NCI-H1417 (cell line): ENCODE measurements around the gene CASP6.

ENCODE experiments used
- DNase-seq, 3 experiments: peaks; one replicate each; lab custom pipeline; 2025; lab: John Stamatoyannopoulos, UW

CASP6 gene

DNA sequence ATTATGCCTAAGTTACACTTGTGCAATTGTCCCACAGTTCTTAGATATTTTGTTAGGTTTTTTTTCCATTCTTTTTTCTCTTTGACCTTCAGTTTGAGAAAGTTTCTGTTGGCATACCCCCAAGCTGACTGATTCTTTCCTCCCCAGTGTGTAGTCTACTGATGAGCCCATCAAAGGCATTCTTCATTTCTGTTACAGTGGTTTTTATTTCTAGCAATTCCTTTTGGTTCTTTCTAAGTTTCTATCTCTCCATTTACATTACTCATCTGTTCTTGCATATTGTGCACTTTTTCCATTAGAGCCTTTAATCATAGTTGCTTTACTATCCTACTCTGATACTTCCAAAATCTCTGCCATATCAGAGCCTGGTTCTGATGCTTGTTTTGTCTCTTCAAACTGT lies 31.9 kb downstream of the CASP6 start:
- no peak for DNase-seq

DNA sequence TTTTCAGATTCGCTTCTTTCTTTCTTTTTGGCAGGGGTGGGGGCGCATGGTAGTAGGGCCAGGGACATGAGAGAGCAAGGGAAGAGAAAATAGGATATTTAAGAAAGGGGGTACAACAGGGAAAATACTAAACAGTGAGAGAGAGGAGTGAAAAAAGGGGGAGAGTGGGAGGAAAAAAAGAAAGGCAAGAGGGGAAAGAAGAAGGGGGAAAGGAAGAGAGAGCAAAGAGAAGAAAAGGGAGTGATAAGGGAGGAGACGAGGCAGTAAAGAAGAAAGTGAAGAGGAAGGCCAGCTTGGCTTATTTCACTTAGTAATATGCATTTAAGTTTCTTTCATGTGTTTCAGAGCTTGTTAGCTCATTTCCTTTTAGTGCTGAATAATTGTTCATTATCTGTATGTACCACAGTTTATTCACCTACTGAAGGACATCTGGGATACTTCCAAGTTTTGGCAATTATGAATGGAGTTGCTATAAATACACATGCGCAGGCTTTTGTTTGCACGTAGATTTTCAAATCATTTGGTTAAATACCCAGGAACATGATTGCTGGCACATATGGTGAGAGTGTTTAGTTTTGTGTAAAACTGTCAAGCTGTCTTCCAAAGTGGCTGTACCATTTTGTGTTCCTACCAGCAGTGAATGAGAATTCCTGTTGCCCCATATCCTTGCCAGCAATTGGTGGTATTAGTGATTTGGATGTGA lies 37.3 kb downstream of the CASP6 start:
- peak in 2 of 3 experiments; percentile 4 to 57 for DNase-seq

DNA sequence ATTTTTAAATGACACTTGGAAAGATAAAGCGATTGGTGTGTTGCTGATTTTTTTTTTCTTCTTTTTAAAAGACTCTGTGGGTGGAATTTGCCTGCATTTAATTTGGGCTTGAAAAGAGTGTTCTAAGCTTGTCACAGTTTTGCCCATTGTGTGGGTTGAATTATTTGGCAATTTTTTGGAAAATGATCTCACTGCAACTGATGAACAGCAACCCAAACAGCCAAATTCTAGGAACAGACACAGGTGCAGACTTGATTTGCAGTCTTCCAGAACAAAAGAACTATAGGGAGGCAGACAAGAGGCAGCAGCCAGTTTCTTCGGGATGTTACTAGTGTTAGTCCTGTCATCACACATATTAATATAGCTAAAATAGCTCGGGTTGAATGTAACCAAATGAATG lies 40.5 kb downstream of the CASP6 start:
- no peak for DNase-seq

DNA sequence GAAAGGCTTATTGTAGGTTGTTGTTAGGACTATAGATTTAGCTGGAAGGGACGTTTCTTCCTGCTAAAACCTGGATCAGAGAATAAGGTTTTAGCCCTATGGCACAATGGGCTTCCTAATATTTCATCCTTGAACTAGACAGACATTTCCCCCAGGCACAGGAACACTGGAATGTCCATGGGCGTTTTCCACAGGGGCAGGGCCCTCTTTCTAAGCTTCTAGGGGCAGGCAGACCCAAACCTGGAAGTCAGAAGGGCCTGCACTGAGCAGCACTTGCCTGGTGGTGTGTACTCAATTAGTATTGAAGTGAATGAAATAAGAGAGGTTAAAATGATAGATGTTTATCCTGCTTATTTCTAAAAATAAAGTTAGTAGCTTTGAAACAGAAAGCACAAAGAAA lies 41.1 kb downstream of the CASP6 start:
- DNase-seq, result no peak

DNA sequence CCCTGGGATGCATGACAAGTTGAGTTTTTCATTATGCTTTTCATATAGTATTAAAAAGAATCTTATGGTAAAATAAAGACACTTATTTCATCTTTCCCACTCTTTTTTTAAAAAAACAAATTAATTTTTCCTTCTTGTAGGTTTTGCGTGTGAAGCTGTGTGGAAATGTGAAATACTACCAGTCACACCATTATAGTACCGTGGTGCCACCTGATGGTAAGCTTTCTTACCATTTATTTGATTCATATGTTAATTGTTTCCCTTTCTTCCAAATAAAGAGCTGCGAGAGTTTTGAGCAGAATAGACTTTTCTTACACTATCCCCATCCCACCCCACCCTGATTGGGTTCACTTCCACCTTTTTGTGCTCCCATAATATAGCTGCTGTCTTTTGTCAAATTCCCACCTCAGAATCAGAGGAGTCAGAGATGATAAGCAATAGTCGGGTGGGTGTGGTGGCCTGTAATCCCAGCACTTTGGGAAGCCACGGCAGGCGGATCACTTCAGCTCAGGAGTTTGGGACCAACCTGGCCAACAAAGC lies 44.3 kb downstream of the CASP6 start:
- peak in 1 of 3 experiments; percentile 24 for DNase-seq

DNA sequence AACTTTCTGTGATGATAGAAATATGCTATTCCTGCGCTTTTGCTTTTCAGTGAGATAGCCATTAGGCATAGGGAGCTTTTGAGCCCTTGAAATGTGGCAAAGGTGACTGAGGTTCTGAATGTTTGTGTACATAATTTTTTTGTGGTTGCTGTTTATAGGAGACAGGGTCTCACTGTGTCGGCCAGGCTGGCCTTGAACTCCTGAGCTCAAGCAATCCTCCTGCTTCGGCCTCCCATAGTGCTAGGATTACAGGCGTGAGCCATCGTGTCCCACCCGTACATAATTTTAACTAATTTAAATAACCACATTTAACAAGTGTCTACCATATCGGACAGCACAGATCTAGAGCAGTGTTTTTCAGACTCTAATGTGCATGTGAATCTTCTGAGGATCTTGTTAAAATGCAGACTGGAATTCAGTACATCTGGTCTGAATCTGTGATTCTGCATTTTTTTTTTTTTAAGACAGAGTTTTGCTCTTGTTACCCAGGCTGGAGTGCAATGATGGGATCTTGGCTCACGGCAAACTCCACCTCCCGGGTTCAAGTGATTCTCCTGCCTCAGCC lies 45.3 kb downstream of the CASP6 start:
- DNase-seq, result no peak

DNA sequence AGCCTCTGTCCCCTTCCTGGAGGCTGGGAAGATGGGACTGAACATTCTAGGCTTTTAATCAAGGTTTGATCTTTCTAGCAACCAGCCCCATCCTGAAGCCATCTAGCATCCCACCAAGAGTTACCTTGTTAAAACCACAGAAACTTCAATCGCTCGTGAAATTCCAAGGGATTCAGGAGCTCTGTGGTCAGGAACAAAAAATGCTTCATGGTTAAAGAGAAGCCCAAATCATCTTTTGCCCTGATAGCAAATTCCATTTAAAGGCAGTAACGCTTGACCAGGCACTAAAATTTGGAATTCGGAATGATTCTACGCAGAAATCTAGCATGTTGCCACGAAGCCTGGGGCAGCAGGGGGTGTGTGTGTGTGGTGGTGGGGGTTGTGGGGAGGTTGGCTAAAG lies 47.8 kb downstream of the CASP6 start:
- DNase-seq, result no peak

DNA sequence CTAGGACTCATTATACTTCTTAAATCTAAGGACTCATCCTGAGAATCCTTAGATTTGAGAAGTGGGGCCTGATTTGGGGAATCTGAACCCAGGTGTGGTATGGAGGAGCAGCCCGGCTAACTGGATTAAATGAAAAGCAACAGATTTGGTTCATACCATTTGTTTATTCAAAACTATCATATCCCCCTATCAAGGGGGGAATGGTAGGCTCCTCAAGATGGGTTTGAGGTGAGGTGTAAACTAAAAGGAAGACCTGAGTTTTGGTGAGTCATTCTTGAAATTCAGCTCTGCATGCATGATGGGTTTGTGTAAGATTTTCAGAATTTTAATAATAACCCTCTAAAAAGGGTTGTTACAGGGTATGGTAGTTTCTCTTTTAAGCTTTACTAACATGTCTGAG lies 53.4 kb downstream of the CASP6 start:
- DNase-seq, result no peak

DNA sequence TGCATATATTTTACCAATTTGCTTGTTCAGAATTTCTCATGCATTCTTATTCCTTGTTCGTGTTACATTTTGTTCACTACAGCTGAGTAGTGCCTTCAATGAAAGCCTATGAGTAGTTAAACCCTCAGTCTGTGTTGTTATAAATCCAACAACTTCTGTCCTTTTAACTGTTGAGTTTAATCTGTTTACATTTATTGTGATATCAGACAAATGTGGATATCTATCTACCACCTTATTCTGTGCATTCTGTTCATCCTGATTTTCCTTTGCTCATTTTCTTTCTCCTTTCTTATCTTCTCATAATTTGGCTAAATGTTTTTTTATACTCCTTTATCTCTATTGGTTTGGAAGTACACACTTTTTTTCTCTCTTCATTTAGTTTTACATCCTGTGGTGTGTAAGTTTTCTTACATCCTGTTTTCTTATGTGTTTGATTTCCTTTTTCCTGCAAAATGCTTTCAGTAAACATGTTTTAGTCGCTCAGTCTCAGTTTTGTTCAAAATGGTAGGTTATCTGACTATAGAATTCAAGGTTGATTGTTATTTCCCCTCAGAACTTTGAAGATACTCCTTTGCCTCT lies 54.2 kb downstream of the CASP6 start:
- no peak for DNase-seq

DNA sequence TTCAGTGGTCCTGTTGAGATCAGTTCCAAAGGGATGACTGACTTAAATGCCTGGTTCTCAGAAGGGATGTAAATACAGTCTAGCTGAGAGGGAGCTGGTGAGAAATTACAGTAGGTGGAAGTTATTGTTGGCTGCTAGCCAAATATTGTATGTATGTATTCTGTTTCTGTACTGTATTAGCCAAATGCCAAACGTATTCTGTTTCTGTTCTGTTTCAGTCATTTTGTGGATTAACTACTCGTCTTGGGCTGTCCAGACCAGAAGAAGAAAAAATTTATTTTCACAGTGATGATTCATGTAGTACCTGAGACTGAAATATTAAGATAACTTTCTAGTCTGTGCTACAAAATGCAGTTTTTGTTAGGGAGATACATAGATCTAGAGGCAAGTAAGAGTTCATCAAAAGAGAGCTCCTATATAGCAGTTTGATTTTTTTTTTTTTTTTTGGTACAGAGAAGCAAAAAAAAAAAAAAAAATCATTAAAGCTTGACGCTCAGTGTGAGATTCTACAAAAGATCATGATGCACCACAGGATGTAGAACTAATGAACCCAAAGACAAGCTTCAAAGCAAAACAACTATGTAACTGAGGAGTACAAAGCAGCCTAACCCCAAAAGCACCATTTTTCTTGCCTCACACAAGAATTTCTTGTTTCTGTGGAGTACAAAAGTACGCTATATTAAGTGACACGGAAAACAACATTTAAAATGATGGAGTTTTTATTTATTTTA lies 54.8 kb downstream of the CASP6 start:
- peak in 1 of 3 experiments; percentile 13 for DNase-seq

DNA sequence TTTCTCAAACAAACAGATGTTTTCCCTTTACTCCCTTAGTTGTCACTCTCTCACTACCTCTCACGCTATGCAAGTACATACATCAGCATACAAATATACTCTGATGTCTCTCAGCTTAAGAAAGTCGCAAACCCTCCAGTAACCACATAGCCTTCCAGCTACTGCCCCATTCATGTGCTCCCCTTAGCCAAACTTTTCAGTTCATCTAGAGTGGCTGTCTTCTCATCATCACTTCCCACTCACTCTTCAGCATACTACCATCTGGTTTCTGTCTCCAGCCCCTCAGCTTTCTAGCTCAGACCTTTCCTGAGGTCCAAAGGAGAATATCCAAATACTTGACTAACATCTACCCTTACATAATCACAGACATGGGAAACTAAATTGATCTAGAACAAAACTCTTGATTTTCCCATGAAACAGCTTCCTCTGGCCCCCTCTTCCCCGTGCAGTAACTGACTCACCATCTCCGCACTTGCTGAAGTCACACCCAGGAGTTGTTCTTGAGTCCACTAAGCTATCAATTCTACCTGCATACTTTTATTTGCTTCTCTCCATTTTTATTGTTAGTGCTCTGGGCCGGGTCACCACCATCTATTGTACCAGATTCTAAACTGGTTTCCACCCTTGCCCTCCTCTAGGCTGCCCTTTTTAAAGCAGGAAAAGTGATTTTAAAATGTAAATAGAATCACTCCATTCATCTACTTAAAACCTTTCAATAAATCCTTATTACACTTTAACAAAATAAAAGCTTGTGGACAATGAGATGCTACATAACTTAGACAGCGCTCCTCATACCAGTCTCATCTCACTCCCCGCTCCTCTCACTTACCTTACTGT lies 57.2 kb downstream of the CASP6 start:
- DNase-seq, result no peak

DNA sequence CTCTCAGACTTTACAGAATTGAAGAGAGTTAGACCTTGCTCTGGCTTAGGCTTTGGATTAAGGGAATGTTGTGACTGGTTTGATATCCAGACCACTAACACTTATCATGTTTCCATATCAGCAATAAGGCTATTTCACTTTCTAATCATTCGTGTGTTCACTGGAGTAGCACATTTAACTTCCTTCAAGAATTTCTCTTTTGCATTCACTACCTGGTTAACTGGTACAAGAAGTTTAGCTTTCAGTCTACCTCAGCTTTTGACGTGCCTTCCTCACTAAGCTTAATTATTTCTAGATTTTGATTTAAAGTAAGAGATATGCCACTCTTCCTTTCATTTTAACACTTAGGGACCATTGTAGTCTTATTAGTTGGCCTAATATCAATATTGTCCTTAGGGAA lies 62.6 kb downstream of the CASP6 start:
- DNase-seq, result no peak
